ENCODE measurements around the gene LOC128125822.
"Not testable (repeated sequence)": the region's sequence is repeated elsewhere in the genome, so short reads cannot be mapped to it uniquely, and the experiment has no call there.

The LOC128125822 gene

DNA sequence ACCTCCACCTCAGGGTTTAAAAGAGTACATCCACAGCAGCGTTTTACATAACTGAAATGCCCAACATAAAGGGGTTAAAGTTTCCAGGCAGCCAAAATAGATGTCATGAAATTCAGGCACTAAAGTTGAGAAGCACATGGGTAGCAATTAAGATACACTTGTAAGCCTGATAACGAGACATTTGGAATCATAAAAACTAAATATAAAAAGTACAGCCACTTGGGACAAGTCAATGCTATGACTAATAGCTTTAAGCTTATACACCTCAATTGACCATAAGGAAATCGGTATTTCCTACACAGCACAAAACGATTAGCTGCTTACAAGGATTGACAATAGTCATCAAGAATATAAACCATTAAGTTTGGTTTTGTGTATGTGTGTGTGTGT, 11.8 kb downstream of the LOC128125822 start:
- 81% methylated on average over 4 of the region's 4 CpGs for WGBS
- H3K4me3 ChIP-seq, result no peak overlapping the region
- intact Hi-C loops (cut with DNase I), result no loop called here

DNA sequence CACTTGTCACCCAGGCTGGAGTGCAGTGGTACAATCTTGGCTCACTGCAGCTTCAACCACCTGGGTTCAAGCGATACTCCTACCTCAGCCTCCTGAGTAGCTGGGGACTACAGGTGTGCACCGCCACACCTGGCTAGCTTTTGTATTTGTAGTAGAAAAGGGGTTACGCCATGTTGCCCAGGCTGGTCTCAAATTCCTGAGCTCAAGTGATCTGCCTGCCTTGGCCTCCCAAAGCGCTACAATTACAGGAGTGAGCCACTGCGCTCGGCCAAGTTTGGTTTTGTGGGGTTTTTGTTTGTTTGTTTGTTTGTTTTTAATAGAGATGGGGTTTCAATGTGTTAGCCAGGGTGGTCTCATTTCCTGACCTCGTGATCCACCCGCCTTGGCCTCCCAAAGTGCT, 12.3 kb downstream of the LOC128125822 start:
- H3K4me1 ChIP-seq (replicated peaks), result no peaks in the 10 kb centered on the region
- no peaks in the 10 kb centered on the region for H3K27me3 ChIP-seq (replicated peaks; ENCODE audit: insufficient read depth)

More for the DNA sequence above, 11.8 kb downstream of the LOC128125822 start:
- Histone ChIP-seq H3K27me3 (replicated peaks; ENCODE audit: insufficient read depth) (no peaks in the 10 kb centered on the region), H3K27ac (no peak overlapping the region), H3K4me1 (replicated peaks) (no peaks in the 10 kb centered on the region), H3K9me3 (no peaks in the 10 kb centered on the region), H3K36me3 (peaks cover 0 to 5% of the 10 kb centered on the region in 2 donors)
- no peak for DNase-seq (ENCODE audit: low spot score)
- TF ChIP-seq, protein P1, sequence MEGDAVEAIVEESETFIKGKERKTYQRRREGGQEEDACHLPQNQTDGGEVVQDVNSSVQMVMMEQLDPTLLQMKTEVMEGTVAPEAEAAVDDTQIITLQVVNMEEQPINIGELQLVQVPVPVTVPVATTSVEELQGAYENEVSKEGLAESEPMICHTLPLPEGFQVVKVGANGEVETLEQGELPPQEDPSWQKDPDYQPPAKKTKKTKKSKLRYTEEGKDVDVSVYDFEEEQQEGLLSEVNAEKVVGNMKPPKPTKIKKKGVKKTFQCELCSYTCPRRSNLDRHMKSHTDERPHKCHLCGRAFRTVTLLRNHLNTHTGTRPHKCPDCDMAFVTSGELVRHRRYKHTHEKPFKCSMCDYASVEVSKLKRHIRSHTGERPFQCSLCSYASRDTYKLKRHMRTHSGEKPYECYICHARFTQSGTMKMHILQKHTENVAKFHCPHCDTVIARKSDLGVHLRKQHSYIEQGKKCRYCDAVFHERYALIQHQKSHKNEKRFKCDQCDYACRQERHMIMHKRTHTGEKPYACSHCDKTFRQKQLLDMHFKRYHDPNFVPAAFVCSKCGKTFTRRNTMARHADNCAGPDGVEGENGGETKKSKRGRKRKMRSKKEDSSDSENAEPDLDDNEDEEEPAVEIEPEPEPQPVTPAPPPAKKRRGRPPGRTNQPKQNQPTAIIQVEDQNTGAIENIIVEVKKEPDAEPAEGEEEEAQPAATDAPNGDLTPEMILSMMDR (IDR thresholded peaks at IDR 0.05), result no peak
- TF ChIP-seq POLR2AphosphoS5 (IDR thresholded peaks at IDR 0.05) (no peak), POLR2A (IDR thresholded peaks at IDR 0.05) (no peak)

GRCh38 chr6:63585652-63586051, 13.4 kb downstream of the LOC128125822 start:
- H3K4me3 ChIP-seq; H3K27me3 ChIP-seq (replicated peaks; ENCODE audit: insufficient read depth); H3K4me1 ChIP-seq (replicated peaks); DNase-seq (ENCODE audit: low spot score); H3K27ac ChIP-seq; intact Hi-C loops (cut with DNase I); H3K9me3 ChIP-seq; H3K36me3 ChIP-seq: not testable (repeated sequence)
- WGBS, result 82% methylated on average over 2 of the region's 2 CpGs

More for the DNA sequence above, 12.3 kb downstream of the LOC128125822 start:
- 97% methylated on average over 8 of the region's 8 CpGs for WGBS
- intact Hi-C loops (cut with DNase I), result no loop called here
- DNase-seq (ENCODE audit: low spot score), result no peak
- Histone ChIP-seq H3K9me3 (no peaks in the 10 kb centered on the region), H3K4me3 (no peak overlapping the region), H3K36me3 (peaks cover 0 to under 1% of the 10 kb centered on the region in 2 donors), H3K27ac (no peak overlapping the region)
- TF ChIP-seq POLR2AphosphoS5 (IDR thresholded peaks at IDR 0.05), result no peak
- no peak for TF ChIP-seq POLR2A (IDR thresholded peaks at IDR 0.05)
- TF ChIP-seq, protein P1 (IDR thresholded peaks at IDR 0.05), result no peak

DNA sequence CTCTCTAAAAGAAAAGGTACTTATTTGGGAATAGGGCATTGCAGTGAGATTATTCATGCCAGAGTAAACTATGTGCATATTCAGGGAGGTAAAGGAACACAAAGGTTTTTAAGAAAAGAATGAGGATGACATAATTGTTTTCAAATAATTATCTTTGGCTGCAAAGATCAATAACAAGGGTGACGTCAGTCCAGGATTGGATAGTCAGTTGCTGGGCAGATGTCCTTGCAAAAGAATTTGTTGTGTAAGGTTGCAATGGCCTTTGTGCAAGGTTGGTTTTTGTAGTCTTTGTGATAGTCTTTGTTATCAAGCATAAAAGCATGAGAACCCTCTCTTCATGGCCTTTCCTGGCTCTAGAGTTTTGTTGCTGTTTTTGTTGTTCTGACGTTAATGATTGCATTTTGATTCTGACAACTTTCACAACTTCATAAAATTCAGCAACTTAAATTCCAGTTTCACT, 17.7 kb downstream of the LOC128125822 start:
- H3K4me1 ChIP-seq (replicated peaks), result no peaks in the 10 kb centered on the region
- intact Hi-C loops (cut with DNase I), result loop anchor here (10.0 kb wide), 1 partner anchor 235 kb away; no protein-coding TSS in a partner anchor
- no peaks in the 10 kb centered on the region for H3K36me3 ChIP-seq
- 76% methylated on average over 2 of the region's 2 CpGs for WGBS
- TF ChIP-seq POLR2AphosphoS5 (IDR thresholded peaks at IDR 0.05), result no peak
- TF ChIP-seq POLR2A (IDR thresholded peaks at IDR 0.05), result no peak
- TF ChIP-seq, protein P1 (IDR thresholded peaks at IDR 0.05), result no peak
- no peak overlapping the region for H3K27ac ChIP-seq
- no peak overlapping the region for H3K4me3 ChIP-seq
- DNase-seq (ENCODE audit: low spot score), result no peak
- no peaks in the 10 kb centered on the region for H3K27me3 ChIP-seq (replicated peaks; ENCODE audit: insufficient read depth)
- H3K9me3 ChIP-seq, result no peaks in the 10 kb centered on the region

GRCh38 chr6:63592886-63593285, 20.6 kb downstream of the LOC128125822 start:
- TF ChIP-seq, protein P1 (IDR thresholded peaks at IDR 0.05), result no peak
- TF ChIP-seq POLR2A (IDR thresholded peaks at IDR 0.05) (no peak), POLR2AphosphoS5 (IDR thresholded peaks at IDR 0.05) (no peak)
- intact Hi-C loops (cut with DNase I), result loop anchor here (10.0 kb wide), 1 partner anchor 238 kb away; no protein-coding TSS in a partner anchor
- Histone ChIP-seq H3K4me3 (no peak overlapping the region), H3K9me3 (no peaks in the 10 kb centered on the region), H3K27me3 (replicated peaks; ENCODE audit: insufficient read depth) (no peaks in the 10 kb centered on the region), H3K27ac (no peak overlapping the region), H3K36me3 (no peaks in the 10 kb centered on the region), H3K4me1 (replicated peaks) (no peaks in the 10 kb centered on the region)
- WGBS, result 92% methylated on average over 7 of the region's 7 CpGs
- no peak for DNase-seq (ENCODE audit: low spot score)

Data from prostate gland (tissue), 2 donors.